GM18499 (cell line): ENCODE results near the gene KMT2C.
"Not testable (repeated sequence)": the region's sequence is repeated elsewhere in the genome, so short reads cannot be mapped to it uniquely, and the experiment has no call there.

ENCODE experiments used
- ATAC-seq: cut with Tn5 transposase; IDR thresholded peaks from one replicate; pipeline ENCODE4 v1.9.1; 2021; ENCODE audit warnings: moderate number of reproducible peaks; ENCODE audit not compliant: insufficient read depth, unreplicated experiment

Gene KMT2C

DNA sequence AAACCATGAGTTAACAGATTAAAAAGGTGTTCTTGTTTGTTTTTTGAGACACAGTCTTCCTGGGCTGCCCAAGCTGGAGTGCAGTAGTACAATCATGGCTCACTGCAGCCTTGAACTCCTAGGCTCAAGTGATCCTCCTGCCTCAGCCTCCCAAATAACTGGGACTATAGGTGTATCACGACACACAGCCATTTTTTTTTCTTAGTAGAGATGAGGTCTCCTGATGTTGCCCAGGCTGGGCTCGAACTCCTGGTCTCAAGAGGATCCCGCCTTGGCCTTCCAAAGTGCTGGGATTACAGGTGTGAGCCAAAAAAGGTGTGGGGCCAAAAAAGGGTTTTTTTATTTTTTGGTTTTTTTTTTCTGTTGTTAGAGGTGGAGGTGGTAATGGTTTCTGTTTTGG, 29.3 kb downstream of the KMT2C start:
- ATAC-seq: no peak

DNA sequence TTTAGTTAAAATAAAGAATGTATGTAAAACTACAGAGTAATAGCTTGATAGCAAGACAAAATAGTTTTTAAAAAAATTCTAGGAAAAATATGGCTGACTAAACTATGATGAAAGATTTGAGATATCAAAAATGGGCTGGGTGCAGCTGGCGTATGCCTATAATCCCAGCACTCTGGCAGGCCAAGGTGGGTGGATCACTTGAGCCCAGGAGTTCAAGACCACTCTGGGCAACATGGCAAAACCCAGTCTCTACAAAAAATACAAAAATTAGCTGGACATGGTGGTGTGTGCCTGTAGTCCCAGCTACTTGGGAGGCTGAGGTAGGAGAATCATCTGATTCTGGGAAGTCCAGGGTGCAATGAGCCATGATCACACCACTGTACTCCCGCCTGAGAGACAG, 29.8 kb downstream of the KMT2C start:
- ATAC-seq: not testable (repeated sequence)

DNA sequence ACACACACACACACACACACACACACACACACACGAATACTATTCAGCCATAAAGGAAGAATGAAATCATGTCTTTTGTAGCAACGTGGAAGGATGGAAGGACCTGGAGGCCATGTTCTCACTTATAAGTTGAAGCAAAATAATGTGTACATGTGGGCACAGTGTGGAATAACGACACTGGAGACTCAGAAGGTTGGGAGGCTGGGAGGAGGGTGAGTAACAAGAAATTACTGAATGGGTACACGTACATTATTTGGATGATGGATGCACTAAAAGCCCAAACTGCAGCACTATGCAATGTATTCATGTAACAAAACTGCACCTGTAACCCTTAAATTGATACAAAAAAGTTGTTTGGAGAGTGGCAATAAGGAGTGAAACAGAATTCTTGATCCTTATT, 32.1 kb downstream of the KMT2C start:
- ATAC-seq: no peak

DNA sequence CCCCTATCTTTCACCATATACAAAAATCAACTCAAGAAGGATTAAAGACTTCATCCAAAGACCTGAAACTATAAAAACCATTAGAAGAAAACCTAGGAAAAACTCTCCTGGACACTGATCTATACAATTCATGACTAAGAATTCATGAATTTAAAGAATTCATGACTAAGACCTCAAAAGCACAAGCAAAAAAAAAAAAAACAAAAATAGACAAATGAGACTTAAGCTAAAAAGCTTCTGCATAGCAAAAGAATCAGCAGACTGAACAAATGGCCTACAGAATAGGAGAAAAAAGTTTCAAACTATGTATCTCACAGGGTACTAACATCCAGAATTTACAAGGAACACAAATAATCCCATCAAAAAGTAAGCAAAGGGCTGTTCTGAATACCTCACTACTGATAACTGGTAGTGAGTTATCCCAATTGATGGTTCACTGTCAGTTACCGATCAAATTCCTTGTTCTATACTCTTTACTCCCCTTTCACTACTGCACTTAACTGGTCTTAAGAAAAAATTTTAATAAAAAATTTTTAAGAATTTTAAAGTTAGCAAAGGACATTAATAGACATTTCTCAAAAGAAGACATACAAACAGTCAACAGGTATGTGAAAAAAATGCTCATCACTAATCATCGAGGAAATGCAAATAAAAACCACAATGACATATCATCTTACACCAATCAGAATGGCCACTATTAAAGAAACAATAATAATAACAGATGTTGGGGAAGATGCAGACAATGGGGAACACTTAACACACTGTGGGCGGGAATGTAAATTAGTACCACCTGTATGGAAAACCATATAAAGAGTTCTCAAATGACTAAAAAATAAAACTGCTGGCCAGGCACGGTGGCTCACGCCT, 33.2 kb downstream of the KMT2C start:
- no peak for ATAC-seq

DNA sequence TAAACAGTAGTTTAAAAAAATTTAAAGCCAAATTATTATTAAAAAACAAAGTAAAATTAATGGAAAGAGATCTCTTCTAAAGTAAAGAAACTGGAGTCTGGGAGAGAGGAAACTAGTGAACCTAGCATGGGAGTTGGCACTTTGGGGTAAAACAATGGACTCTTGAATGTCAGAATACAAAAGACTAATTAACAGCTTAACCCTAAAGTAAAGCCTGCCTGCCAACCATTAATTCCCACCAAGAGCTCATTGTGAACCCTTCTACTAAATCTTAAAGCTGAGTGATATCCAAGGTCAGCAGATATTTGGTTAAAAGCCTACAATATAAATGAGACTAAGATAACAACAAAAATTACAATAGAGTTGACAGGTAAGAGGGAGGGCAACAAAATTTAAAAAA, 36.5 kb downstream of the KMT2C start:
- ATAC-seq: no peak

DNA sequence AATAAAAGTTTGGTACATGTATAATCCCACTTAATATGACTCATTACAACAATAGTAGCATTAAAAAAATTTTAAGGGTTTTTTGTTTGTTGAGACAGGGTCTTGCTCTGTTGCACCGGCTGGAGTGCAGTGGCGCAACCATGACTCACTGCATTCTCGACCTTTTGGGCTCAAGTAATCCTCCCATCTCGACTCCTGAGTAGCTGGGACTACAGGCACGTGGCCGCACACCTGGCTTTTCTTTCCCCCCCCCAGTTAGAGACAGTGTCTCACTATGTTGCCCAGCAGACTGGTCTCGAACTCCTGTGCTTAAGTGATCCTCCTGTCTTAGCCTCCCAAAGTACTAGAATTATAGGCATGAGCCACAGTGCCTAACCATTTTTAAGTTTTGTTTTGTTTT, 40.7 kb downstream of the KMT2C start:
- ATAC-seq: no peak

DNA sequence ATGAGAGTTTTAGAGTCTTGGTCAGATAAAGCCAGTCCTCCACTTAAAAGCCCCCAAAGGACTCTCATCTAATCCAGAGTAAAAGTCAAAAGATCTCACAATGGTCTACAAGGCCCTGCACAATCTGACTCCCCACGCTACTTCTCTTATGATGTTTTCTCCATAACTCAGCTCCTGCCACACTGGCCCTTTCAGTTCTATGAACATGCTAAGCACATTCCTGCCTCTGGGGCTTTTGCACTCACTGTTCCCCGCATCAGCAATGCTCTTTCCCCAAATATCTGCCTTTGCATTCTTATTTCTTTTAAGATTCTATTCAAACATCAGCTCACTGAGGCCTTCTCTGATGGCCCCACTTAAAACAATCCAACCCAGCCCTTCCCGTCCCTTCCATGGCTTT, 41.6 kb downstream of the KMT2C start:
- not testable (repeated sequence) for ATAC-seq

DNA sequence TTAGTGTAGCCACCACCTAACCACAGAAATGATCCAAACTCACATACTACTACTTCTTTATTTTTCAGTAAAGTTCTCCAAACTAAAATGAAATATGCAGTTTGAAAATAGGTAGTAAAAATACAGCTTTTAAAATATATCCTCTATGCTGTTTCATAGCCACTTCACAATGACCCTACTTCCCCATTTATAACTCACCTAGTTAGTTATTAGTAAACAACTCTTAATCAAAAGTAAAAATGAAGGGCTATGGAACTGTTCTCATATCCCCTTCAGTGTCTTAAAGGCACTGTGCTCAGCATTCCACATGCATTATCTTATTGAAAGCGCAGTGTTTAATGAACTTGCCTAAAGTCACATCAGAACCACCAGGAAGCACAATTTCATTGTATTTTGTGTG, 43.5 kb downstream of the KMT2C start:
- ATAC-seq: no peak

DNA sequence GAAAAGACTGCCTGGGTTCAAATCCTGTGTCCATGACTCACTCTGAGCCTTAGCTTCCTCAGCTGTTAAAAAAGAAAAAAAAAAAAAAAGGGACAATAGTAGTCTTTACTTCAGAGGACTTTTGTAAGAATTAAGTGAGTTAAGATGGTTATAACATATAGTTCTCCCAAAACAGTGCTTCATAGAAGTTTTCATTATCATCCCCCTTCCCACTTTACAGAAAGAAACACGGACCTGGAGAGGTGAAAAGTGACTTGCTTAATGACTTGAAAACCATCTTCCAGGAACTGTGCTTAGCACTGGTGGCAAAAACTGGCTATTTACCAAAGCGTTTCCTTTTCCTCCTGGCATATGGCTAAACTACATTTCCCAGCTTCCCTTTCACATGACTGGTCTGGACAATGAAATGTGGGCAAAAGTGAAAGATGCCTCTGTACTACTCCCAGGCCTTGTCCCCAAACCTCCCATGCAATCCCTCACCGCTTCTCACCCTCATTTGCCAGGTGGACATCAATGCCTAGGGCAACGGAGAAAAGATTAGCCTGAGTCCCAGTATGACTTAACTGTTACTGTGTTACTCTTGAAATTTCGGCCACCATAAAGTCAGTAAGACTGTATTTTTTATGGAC, 49.6 kb downstream of the KMT2C start:
- not testable (repeated sequence) for ATAC-seq

DNA sequence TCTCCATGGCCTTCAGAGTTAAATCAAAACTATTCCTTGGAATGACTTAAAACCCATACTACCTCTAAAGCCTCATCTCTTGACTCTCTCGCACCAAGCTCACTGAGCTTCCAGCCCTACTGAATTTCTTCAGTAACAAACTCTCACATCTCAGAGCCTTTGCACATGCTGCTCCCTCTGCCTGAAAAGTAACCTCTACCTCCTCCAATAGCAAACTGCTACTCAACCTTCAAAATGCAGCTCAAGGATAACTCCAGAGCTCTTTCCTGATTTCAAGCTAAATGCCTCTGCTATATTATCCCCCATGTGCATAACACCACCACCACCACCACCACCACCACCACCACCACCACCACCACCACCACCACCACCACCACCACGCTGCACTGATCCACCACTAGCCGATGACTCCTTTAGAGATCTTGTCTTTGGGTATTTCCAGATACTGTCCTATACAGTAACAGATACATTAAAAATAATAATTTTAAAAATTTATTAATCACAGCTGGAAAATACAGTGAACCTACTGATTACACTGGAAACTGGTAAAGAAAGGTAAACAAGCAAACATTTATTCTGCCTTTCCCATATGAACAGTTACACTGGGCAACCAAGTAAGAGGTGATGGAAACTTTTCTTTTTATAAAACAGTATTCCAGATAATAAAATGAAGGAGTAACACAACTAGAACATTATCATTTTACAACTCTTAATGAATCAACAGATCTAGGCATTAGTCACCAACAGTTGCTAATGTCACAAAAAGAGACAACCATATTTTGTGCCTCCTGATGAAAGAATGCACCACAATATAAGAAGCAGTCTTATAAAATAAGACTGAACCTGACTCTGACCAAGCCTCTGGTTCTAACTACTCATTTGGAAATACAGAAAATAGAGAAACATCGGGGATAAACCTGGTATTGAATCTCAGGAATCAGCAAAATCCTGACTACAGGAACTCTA, 51.3 kb downstream of the KMT2C start:
- ATAC-seq: not testable (repeated sequence)

DNA sequence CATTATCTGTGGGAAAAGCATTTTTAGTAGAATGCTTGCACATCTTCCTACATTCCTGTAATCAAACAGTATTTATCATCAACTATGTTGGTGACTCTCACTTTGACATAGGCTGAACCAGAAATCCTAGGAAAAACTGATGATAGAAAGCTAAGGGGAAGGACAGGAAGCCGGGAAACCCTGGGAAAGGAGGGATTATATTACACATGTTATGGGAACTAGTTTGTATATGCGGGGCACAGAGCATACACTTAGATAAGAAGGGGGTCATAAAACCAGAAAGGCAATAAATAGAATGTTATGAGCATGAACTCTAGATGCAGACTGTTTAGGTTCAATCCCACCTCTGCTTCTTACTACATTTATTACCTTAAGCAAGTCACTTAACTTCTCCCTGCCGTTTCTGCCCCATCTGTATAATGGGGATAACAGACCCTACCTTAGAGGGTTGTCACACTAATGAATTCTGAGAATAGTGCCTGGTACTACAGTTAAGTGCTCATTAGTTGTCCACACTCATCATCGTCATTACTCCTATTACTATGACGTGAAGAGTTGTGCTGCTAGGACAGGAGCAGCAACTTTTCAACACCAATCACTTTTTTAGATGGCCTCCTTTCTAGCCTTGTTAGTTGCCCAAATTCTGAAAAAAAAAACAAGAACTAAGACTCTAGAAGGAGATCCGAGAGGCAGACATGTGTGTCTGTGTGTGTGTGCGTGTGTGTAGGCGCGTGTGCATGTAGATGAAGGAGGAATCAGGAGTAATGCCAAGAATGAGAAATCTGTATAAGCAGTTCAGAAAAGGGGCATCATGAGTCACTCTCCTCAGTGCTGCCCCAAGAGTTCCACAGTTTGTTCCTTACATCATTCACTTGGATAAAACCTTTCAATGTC, 52.2 kb downstream of the KMT2C start:
- no peak for ATAC-seq

DNA sequence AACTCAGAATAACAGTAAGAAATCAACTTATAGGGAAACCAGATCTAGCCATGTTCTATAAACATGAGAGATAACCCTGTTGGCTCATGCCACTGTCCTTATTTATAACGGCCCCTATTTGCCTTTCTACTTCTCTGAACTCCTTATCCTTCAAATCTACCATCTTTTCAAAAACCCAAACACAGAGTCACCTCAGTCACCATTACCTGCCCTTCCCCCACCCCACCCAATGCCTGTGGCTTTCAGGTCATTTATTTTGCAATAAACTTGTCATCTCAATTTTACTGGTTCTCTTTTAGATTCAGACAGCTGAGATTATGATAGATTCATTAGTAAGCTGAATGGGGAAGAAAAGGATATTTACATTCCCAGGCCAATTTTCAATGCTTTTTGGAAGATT, 53.6 kb downstream of the KMT2C start:
- ATAC-seq: no peak

DNA sequence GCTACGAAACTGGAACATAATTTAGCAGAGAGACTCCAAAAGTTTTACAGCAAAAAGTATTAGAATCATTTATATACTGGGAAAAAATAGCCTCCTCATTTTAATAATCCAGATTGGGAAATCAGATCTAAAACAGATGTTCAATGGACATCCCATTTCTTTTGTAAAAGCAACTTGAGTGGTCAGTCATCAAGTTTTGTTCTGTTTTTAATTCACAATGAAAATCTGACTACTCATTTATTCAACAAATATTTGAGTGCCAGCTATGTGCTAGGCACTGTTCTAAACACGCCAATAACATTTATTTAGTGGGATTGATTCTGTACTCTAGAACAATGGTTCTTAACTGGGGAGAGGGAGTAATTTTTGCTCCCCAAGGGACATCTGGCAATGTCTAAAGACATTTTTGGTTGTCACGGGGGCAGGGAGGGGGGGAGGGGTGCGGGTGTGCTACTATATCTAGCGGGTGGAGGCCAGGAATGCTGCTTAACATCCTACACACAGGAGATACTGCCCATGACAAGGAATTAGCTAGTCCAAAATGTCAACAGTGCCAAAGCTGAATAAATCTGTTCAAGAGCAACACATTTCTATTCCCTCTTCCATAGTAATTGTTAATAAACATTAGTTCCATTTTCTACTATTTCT, 54.7 kb downstream of the KMT2C start:
- ATAC-seq: not testable (repeated sequence)

DNA sequence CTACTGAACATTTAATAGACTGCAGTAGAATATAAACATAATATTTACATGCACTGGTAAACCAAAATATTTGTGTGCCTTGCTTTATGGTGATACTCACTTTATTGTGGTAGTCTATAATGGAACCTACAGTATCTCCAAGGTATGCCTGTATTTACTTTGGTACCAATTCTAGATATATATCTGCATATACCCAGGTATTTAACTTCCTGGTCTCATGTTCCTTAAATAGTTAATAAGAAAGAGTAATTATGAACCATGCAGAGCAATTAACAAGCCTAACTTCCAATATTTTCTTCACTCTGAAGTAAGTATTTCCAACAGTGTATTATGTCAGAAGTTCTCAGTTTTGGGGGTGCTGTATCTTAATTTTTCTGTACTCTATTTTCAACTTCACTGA, 57.3 kb downstream of the KMT2C start:
- ATAC-seq: not testable (repeated sequence)

DNA sequence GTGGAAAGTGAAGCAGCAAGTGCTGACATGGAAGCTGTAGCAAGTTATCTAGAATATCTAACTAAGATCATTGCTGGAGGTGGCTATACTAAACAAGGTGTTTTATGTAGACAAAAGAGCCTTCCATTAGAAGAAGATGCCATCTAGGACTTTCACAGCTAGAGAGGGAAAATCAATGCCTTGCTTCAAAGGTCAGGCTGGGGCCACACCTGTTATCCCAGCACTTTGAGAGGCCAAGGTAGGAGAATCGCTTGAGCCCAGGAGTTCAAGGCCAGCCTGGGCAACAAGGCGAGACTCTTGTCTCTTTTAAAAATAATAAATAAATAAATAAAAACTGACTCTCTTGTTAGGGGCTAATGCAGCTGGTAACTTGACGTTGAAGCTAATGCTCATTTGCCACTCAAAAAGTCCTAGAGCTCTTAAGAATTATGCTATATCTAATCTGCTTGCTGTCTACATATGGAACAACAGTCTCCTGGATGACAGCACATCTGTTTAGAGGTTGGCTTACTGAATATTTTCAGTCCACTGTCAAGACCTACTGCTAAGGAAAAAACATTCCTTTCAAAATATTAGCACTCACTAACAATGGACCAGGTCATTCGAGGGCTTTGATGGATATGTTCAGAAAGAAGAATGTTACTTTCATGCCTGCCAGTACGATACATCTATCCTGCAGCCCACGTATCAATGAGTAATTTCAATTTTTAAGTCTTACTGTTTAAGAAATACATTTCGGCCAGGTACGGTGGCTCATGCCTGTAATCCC, 58.9 kb downstream of the KMT2C start:
- ATAC-seq: not testable (repeated sequence)

DNA sequence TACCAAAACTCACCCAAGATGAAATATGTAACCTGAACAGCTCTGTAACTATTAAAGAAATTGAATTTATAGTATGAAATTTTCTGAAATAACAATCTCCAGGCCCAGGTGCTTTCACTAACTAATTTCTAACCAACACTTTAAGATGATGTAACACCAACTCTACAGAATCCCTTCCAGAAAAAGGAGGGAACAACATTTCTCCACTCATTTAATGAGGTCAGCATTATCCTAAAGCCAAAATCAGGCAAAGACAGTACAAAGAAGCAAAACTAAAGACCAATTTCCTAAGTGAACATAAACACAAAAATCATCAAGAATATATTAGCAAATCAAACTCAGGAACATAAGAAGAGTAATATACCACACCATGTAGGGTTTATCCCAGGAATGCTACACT, 65.5 kb downstream of the KMT2C start:
- ATAC-seq: no peak

DNA sequence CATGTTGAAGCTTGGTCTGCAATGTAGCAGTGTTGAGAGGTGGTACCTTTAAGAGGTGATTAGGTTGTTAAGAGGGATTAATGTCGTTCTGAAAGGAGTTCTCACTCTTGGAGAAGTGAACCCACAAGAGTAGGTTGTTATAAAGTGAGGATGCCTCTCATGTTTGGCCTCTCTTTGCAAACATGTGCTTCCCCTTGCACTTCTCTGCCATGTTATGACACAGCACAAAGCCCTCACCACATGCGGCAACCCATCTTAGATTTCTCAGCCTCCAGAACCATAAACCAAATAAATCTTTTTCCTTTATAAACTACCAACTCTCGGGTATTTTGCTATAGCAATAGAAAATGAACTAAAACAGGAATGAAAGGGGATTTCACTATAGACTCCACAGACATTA, 66.3 kb downstream of the KMT2C start:
- ATAC-seq: no peak

DNA sequence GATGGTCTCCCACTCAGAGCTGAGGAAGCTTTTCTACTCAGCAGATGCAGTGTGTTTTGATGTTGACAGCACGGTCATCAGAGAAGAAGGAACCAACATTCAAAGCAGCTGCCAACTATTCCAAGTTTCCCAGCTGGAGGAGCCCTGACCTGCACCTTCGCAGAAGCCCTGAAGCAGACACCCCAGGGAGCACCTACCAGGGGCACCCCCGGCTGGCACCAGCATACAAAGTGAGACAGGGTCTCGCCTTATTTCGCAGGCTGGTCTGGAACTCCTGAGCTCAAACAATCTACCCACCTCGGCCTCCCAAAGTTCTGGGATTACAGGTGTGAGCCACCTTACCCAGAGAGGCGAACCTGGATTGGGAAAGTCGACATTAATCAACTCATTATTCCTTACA, 68.6 kb downstream of the KMT2C start:
- no peak for ATAC-seq

DNA sequence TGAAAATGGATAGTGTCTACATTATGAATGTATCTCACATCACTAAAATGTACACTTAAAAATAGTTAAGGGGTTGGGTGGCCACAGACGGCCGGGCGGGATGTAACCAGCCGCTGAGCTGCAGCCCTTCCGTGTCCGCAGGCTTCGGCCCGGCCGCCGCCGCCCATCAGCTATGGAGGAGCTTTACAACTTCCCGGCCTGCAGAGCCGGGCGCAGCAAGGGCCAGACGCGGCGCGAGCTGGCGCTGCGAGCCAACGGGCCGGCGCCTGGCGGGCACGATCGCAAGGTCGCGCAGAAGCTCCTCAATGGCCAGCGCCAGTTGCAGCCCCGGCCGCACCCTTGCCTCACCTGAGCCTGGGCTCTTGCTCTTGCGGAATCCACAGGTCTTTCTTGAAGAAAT, 69.1 kb downstream of the KMT2C start:
- ATAC-seq: no peak
